Caki2 (cell line): ENCODE measurements around the gene NCKAP1. TPM values are rescaled to one million over a fixed set of nuclear protein-coding genes. Genes with fewer than 3 reads are reported as not detected.
"Not testable (repeated sequence)": the region's sequence is repeated elsewhere in the genome, so short reads cannot be mapped to it uniquely, and the experiment has no call there.

ENCODE experiments used
- DNase-seq: peaks from one replicate; pipeline ENCODE4 v3.0.0-alpha.2; 2015; ENCODE audit warnings: low read depth
- in situ Hi-C: cut with HindIII; loops from 2 replicates; pipeline ENCODE4 v1.10.0; 2016; ENCODE audit warnings: low sequenced_read_pairs, low pct_unique_long_range_greater_than_20kb, mixed read lengths
- total RNA-seq: library from RNA; depleted of rRNA; stranded (reverse); fragments of >200 nt; shearing (Covaris generic); gene quantifications from 2 replicates; pipeline ENCODE4 v1.2.3, GENCODE V29; 2014; ENCODE audit warnings: low replicate concordance

Gene NCKAP1
- total RNA-seq, 1 experiment from 2014 or later, result 88.9 TPM

DNA sequence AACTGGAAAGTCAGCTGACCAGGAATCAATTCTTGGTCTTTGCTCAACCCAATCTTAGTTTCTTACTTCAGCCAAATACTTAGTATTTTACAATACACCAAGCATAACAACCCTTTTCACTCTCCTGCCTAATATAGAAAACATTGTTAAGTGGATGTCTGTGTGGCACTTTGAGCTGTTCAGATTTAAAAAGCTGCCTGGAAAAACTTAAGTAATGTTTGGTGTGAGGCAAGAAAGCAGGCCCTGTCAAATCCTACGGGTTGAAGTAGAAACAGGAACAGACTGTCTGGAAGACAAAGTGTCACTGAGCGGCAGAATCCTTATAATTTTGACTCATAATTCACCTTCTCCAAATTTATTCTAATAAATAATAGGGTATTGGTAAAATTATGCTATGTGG, 134.7 kb downstream of the NCKAP1 start:
- in situ Hi-C loops, result no loop called here
- DNase-seq, result no peak

DNA sequence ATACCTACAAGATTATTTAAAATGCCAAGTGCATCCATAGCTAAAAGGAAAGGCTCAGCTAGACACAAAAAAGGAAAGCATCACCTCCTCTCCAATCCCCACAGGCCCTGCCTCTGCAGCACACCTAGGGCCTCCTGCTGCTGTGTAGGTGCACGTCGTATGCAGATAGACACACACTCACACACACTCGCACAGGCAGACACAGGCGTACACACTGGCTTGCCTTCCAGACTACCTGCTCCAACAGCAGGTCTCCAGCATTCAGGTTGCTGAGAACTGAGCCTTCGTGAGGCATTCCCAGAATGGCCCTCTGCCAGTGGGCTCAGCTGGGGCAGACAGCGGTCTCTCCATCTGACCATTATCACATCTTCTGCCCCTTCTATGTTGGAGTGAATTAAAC, 136.5 kb downstream of the NCKAP1 start:
- no peak for DNase-seq
- in situ Hi-C loops, result no loop called here

DNA sequence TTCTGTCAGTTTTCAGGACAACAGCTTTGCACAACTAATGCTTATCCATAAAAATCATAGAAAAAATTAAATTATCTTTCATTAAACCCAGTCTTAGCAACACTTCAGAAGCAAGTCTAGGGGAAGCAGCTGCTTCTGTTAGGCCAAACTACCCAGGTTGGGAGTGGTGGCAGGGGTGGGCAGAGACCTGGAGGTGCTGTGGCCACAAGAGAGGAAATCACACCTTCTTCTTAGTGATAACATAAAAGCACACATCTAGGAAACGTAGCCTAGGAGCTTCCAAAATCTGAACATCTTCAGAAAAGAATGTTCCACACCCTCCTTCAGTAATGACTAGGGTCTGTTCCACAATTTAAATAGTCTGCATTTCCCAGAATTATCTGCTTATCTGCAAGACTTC, 139.5 kb downstream of the NCKAP1 start:
- in situ Hi-C loops, result no loop called here
- no peak for DNase-seq

GRCh38 chr2:182897137-182897536, 141.1 kb downstream of the NCKAP1 start:
- in situ Hi-C loops, result no loop called here
- no peak for DNase-seq

DNA sequence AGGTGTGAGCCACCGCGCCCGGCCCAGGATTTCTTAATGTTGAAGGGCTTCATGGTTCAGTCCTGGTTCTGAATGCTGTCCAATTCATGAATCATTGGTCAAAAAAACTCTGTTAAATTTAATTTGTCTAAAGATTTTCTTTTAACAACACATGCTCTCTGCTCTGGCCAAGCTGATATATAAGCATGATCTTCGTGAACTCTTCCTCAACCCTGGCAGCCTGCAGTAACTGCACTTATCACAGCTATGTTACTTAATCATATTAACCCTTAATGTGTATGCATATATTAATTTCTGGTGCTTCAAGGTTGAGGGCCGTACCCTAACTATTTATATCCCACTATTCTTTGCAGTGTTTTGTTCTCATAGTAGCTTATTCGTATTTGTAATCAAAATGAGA, 142.5 kb downstream of the NCKAP1 start:
- DNase-seq, result no peak
- in situ Hi-C loops, result no loop called here

GRCh38 chr2:182895169-182895568, 143.1 kb downstream of the NCKAP1 start:
- in situ Hi-C loops, result no loop called here
- DNase-seq, result no peak

- in situ Hi-C loops, result no loop called here
Measured at GRCh38 chr2:182894174-182894573, 144.1 kb downstream of the NCKAP1 start.

DNA sequence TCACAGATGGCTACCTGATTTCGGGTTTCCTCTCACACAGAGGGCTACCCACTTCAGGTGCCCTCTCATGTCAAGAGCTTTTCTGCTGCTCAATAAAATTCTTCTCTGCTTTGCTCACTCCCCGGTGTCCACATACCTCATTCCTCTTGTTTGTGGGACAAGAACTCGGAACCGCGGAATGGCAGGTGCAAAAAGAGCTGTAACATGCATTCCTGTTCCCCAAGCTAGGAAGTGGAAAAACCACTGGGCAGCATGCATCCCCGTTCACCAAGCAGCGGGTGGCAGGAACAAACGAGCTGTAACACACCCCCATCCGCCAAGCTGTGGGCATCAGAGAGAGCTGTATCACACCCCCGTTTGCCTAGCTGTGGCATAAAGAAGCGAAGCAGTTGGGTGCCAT, 144.6 kb downstream of the NCKAP1 start:
- in situ Hi-C loops, result no loop called here
- no peak for DNase-seq

More at GRCh38 chr2:182894174-182894573, 144.1 kb downstream of the NCKAP1 start:
- no peak for DNase-seq

- in situ Hi-C loops, DNase-seq: not testable (repeated sequence)
Measured at GRCh38 chr2:182893035-182893434, 145.2 kb downstream of the NCKAP1 start.

GRCh38 chr2:182891611-182892010, 146.6 kb downstream of the NCKAP1 start:
- DNase-seq, result no peak
- in situ Hi-C loops, result no loop called here

DNA sequence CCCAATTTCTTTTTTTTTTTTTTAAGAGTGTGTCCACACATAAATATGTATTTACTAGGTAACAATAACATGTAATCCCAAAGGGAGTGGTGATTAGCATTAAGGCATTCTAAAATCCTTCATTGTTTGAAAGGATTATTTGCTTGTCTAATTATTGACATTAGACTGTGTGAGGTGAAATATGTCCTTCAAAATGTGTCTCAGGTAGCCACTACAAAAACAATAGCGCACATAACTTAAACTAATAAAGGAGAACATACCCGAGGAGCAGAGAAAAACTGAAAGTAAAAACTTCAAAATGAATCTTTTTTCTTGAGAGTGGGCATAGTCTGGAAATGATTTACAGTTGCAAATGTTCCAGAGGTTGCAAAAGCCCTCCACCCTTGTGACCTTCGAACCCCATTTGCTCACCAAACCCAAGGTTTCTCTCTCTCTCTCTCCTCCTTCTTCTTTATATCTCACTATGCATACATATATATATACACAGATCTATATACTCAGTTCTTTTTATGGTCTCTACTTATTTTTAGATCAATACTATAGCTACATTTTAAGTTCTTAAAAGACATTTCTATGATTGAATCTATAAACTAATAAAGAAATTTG, 147.4 kb downstream of the NCKAP1 start:
- no peak for DNase-seq
- in situ Hi-C loops, result no loop called here

DNA sequence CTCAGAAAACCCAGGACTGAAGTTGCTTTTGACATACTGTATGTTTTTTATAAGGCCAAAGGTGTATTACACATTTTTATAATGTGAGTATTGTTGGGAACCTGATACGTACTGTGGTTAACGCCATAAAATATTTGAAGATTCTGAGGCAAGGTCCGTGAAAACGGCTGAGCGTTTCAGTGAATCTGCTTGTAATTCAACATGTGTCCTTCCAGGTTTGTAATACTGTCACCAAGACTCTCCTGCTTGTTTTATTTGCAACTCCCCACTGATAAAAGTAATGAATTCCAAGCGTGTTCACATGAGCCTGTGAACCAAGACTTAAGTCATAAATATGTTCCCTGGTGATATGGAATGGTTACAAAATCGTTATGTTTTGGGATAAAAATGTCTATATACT, 148.0 kb downstream of the NCKAP1 start:
- in situ Hi-C loops, result no loop called here

DNA sequence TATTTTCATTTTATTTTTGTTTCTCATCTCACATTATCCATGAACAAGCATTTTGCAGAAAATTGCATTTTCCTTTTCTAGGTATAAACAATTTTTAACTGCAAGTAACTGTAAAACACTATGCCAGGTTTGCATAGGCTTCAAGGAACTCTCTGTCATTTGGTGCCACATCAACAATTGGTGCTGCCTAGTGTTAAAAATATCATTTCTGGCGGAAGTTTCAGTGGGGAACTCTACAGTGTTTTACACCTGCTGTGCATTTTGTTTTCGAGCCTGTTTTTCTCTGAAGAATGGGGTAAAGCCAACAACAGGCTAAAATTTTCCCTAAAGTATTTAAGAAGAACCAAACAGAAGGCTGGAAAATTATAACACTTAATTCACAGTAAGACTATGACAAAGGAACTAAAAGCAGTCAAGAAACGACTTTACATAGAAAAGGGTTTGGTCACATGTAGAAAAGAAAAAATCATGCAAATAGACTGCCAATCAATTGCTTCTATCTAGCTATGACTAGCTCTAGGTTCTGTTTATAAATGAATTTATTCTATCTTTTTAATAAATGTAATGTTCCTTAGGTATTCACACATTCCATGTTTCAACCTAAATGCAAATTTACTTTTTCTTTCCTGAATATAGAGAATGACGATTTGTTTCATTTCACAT, 150.4 kb downstream of the NCKAP1 start:
- in situ Hi-C loops, result no loop called here
- no peak for DNase-seq

More for the DNA sequence above, 148.0 kb downstream of the NCKAP1 start:
- DNase-seq, result no peak

DNA sequence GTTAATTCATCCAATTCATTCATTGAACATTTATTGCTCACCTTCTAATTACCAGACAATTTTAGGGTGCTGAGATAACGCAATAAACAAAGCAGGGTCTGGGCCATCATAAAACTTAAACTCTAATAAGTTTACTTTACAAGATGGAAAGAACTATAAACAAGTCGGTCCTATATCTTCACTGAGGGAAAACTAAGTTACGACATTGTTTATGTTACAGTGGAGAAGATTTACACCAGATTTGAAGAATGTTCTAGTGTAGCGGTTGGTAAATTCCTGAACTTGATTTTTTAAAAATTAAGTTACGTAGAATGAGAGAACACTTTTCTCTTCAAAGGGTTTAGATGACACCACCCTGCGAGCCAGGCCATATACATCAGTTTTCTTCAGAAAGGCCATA, 151.2 kb downstream of the NCKAP1 start:
- no peak for DNase-seq
- in situ Hi-C loops, result no loop called here

- DNase-seq, result no peak
- in situ Hi-C loops, result no loop called here
Measured at GRCh38 chr2:182885771-182886170, 152.5 kb downstream of the NCKAP1 start.

DNA sequence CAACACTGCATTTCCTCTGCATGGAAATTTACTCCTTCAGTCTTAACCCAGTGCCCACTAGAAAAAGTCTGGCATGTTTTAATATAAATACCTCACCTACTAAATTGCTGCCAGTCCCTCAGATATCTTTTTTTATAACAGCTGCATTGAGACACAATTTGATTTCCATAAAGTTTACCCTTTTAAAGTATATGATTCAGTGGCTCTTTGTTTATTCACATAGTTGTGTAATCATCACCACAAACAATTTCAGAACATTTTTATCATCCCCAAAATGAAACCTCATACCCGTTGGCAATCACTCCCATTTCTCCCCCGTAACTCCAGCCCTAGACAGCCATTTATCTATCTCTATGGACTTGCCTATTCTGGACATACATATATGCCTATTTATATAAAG, 154.8 kb downstream of the NCKAP1 start:
- in situ Hi-C loops, result no loop called here

GRCh38 chr2:182880100-182880499, 158.2 kb downstream of the NCKAP1 start:
- DNase-seq, in situ Hi-C loops: not testable (repeated sequence)

More for the DNA sequence above, 154.8 kb downstream of the NCKAP1 start:
- no peak for DNase-seq

DNA sequence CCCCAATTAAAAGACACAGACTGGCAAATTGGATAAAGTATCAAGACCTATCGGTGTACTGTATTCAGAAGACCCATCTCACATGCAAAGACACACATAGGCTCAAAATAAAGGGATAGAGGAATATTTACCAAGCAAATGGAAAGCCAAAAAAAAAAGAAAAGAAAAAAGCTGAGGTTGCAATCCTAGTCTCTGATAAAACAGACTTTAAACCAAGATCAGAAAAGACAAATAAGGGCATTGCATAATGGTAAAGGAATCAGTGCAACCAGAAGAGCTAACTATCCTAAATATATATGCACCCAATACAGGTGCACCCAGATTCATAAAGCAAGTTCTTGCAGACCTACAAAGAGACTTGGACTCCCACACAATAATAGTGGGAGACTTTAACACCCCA, 161.6 kb downstream of the NCKAP1 start:
- in situ Hi-C loops, DNase-seq: not testable (repeated sequence)

- no peak for DNase-seq
- in situ Hi-C loops, result no loop called here
Measured at GRCh38 chr2:182870227-182870626, 168.0 kb downstream of the NCKAP1 start.
